Suprapubic skin (tissue), 4 donors: ENCODE results near the gene MARCHF4. TPM values are rescaled to one million over a fixed set of nuclear protein-coding genes. Genes with fewer than 3 reads are reported as not detected.

Experiments used
- DNase-seq, 2 donors: peaks; one replicate each; pipeline ENCODE4 v3.0.0-alpha.2; 2019; ENCODE audit warnings: low spot score in 2 of 2
- H3K27ac ChIP-seq: fragments of 200-600 bp; sonication (generic); one replicate; pipeline ENCODE4 v1.5.1; 2019
- H3K27me3 ChIP-seq: fragments of 200-600 bp; sonication (generic); one replicate; pipeline ENCODE4 v1.5.1; 2019
- H3K36me3 ChIP-seq: fragments of 200-600 bp; sonication (generic); one replicate; pipeline ENCODE4 v1.5.1; 2019
- H3K4me1 ChIP-seq: fragments of 200-600 bp; sonication (generic); one replicate; pipeline ENCODE4 v1.5.1; 2019
- H3K4me3 ChIP-seq: fragments of 200-600 bp; sonication (generic); one replicate; pipeline ENCODE4 v1.5.1; 2019; ENCODE audit warnings: mild to moderate bottlenecking
- H3K9me3 ChIP-seq: fragments of 200-600 bp; sonication (generic); one replicate; pipeline ENCODE4 v1.5.1; 2019
- CTCF ChIP-seq, 2 donors: fragments of 200-600 bp in 1 of 2; fragments of 450-650 bp in 1 of 2; sonication (generic) in 1 of 2; IDR thresholded peaks; one replicate each; pipeline ENCODE4 v1.5.1; 2016 to 2019; ENCODE audit warnings: antibody characterized with exemption in 2 of 2, mild to moderate bottlenecking in 1 of 2, moderate library complexity in 1 of 2
- EP300 ChIP-seq: sonication (generic); formaldehyde crosslinking; IDR thresholded peaks from one replicate; pipeline ENCODE4 v1.6.1; 2017; ENCODE audit warnings: antibody characterized with exemption
- POLR2A ChIP-seq, 2 donors: fragments of 450-650 bp; IDR thresholded peaks; one replicate each; pipeline ENCODE4 v1.6.1; 2017; ENCODE audit warnings: antibody characterized with exemption in 2 of 2, mild to moderate bottlenecking in 2 of 2, moderate library complexity in 2 of 2
- POLR2AphosphoS5 ChIP-seq, 3 donors: sonication (generic); formaldehyde crosslinking; IDR thresholded peaks; one replicate each; pipeline ENCODE4 v1.6.1; 2017; ENCODE audit warnings: antibody characterized with exemption in 3 of 3
- WGBS: methylation state at CpG from one replicate; pipeline ENCODE4 v1.1.5; 2018; 5-methylcytosine and 5-hydroxymethylcytosine counted together
- total RNA-seq, 4 donors: library from RNA; depleted of rRNA; stranded (reverse); fragments of >200 nt; gene quantifications; one replicate each; pipeline ENCODE4 v1.1.0, GENCODE V29; 2016

MARCHF4 gene
- total RNA-seq, 4 donors from 2014 or later, result 0.23 to 0.49 TPM; not detected in 2

- H3K27me3 ChIP-seq, result no peaks in the 10 kb centered on the region
- H3K27ac ChIP-seq, result no peak overlapping the region
- DNase-seq, result no peak
- peaks cover 31% of the 10 kb centered on the region for H3K4me1 ChIP-seq
- TF ChIP-seq POLR2A (IDR thresholded peaks at IDR 0.05), result no peak
- TF ChIP-seq EP300, result no peak
- TF ChIP-seq POLR2AphosphoS5 (IDR thresholded peaks at IDR 0.05), result no peak
- no peak for TF ChIP-seq CTCF (IDR thresholded peaks at IDR 0.05)
- H3K36me3 ChIP-seq, result no peaks in the 10 kb centered on the region
- no peaks in the 10 kb centered on the region for H3K9me3 ChIP-seq
- 58% methylated on average over 9 of the region's 9 CpGs for WGBS
- H3K4me3 ChIP-seq, result no peak overlapping the region
These were observed 27.9 kb downstream of the MARCHF4 start for GRCh38 chr2:216344206-216344949.

- H3K36me3 ChIP-seq, result no peaks in the 10 kb centered on the region
- no peak for DNase-seq
- 72% methylated on average over 7 of the region's 7 CpGs for WGBS
- H3K9me3 ChIP-seq, result no peaks in the 10 kb centered on the region
- H3K27me3 ChIP-seq, result no peaks in the 10 kb centered on the region
- no peak overlapping the region for H3K27ac ChIP-seq
- H3K4me3 ChIP-seq, result no peak overlapping the region
- TF ChIP-seq POLR2A (IDR thresholded peaks at IDR 0.05), result no peak
- H3K4me1 ChIP-seq, result peaks cover 31% of the 10 kb centered on the region
These were observed 28.9 kb downstream of the MARCHF4 start for GRCh38 chr2:216343221-216343980.

GRCh38 chr2:216341121-216341520, 31.2 kb downstream of the MARCHF4 start:
- Histone ChIP-seq H3K27me3 (no peaks in the 10 kb centered on the region), H3K9me3 (no peaks in the 10 kb centered on the region), H3K4me1 (peaks cover 31% of the 10 kb centered on the region), H3K27ac (no peak overlapping the region), H3K4me3 (no peak overlapping the region), H3K36me3 (no peaks in the 10 kb centered on the region)
- TF ChIP-seq POLR2AphosphoS5 (IDR thresholded peaks at IDR 0.05) (no peak), CTCF (IDR thresholded peaks at IDR 0.05) (no peak), EP300 (no peak), POLR2A (IDR thresholded peaks at IDR 0.05) (no peak)
- 31% methylated on average over 3 of the region's 3 CpGs for WGBS
- no peak for DNase-seq

GRCh38 chr2:216340280-216340631, 32.0 kb downstream of the MARCHF4 start:
- WGBS, result 20% methylated on average over 1 of the region's 1 CpG
- no peak overlapping the region for H3K27ac ChIP-seq
- no peak for DNase-seq

More at GRCh38 chr2:216340280-216340631, 32.0 kb downstream of the MARCHF4 start:
- Histone ChIP-seq H3K27me3 (no peaks in the 10 kb centered on the region), H3K36me3 (no peaks in the 10 kb centered on the region), H3K9me3 (no peaks in the 10 kb centered on the region), H3K4me1 (peaks cover 31% of the 10 kb centered on the region), H3K4me3 (no peak overlapping the region)
- TF ChIP-seq POLR2AphosphoS5 (IDR thresholded peaks at IDR 0.05) (no peak), EP300 (no peak), POLR2A (IDR thresholded peaks at IDR 0.05) (no peak), CTCF (IDR thresholded peaks at IDR 0.05) (no peak)
